B cell (primary cell): ENCODE results near the gene HSPBP1.

Source experiments
- EZH2 ChIP-seq: IDR thresholded peaks from 2 replicates; pipeline ENCODE4 v1.6.1; 2012; ENCODE audit warnings: borderline replicate concordance, low read depth, mild to moderate bottlenecking, moderate library complexity, low read length; ENCODE audit not compliant: insufficient read depth, poor library complexity, severe bottlenecking
- TF ChIP-seq, protein P1 (sequence below): fragments of 200-600 bp; IDR thresholded peaks from one replicate; pipeline ENCODE4 v1.8.0; 2022; ENCODE audit warnings: antibody characterized with exemption, mild to moderate bottlenecking

DNA sequence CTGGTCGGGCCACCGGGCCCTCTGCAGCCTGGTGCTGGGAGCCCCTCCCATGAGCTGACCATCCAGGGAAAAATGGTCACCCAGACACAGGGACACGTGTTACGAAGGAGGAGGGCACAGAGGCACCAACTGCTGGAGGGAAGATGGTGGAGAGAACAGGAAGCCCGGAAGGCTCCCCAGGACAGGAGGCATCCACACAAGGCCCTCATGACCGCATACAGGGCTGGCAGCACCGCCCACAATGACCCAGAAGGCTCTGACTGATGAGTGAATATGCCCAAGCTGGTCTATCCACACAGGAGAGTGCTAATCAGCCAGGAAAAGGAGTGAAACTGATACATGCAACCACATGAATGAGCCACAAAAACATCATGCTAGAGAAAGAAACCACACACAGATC lies 37.4 kb downstream of the HSPBP1 start:
- TF ChIP-seq, protein P1, sequence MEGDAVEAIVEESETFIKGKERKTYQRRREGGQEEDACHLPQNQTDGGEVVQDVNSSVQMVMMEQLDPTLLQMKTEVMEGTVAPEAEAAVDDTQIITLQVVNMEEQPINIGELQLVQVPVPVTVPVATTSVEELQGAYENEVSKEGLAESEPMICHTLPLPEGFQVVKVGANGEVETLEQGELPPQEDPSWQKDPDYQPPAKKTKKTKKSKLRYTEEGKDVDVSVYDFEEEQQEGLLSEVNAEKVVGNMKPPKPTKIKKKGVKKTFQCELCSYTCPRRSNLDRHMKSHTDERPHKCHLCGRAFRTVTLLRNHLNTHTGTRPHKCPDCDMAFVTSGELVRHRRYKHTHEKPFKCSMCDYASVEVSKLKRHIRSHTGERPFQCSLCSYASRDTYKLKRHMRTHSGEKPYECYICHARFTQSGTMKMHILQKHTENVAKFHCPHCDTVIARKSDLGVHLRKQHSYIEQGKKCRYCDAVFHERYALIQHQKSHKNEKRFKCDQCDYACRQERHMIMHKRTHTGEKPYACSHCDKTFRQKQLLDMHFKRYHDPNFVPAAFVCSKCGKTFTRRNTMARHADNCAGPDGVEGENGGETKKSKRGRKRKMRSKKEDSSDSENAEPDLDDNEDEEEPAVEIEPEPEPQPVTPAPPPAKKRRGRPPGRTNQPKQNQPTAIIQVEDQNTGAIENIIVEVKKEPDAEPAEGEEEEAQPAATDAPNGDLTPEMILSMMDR = no peak
- no peak for TF ChIP-seq EZH2
